HEK293 (cell line): ENCODE measurements around the gene C19orf38.
A peak's percentile ranks its signal among the peaks of the same experiment; 100 is the strongest.

Source experiments
- CTCF ChIA-PET: fragments of 350-600 bp; formaldehyde crosslinking; extraction: SDS; loops from one replicate; lab custom pipeline; 2021; ENCODE audit warnings: antibody characterized with exemption; lab: Yijun Ruan, JAX
- POLR2A ChIA-PET: fragments of 300-600 bp; formaldehyde crosslinking; extraction: SDS; loops from one replicate; lab custom pipeline; 2020; ENCODE audit warnings: antibody characterized with exemption, inconsistent platforms; lab: Yijun Ruan, JAX
- H3K27ac ChIP-seq: fragments of 200-500 bp; sonication (Bioruptor generic); 2 replicates; pipeline ENCODE4 v1.5.1; 2014; ENCODE audit warnings: low read depth, low read length, control low read depth, inconsistent platforms; ENCODE audit errors: extremely low read depth
- H3K36me3 ChIP-seq, 2 experiments: fragments of 200-500 bp in 1 of 2; sonication (Bioruptor generic) in 1 of 2; 1 replicate in 1 of 2; 2 replicates in 1 of 2; pipeline ENCODE4 v1.5.1; 2014 to 2017; ENCODE audit warnings: inconsistent platforms in 2 of 2, low read length in 2 of 2; ENCODE audit not compliant: control insufficient read depth in 2 of 2, insufficient read depth in 1 of 2
- H3K4me1 ChIP-seq: fragments of 200-500 bp; sonication (Bioruptor generic); 2 replicates; pipeline ENCODE4 v1.5.1; 2014; ENCODE audit warnings: mild to moderate bottlenecking, low read length, inconsistent platforms; ENCODE audit not compliant: control insufficient read depth, insufficient read depth
- H3K4me3 ChIP-seq: 2 replicates; pipeline ENCODE4 v1.5.1; 2011; ENCODE audit warnings: low read depth, mild to moderate bottlenecking, control low read depth, low read length, moderate library complexity
- H3K9me3 ChIP-seq: fragments of 200-500 bp; sonication (Bioruptor generic); 2 replicates; pipeline ENCODE4 v1.5.1; 2014; ENCODE audit warnings: low read depth, low read length, inconsistent platforms; ENCODE audit not compliant: control insufficient read depth, insufficient read depth
- EGR2 ChIP-seq: fragments of 450-650 bp; formaldehyde crosslinking; IDR thresholded peaks from 2 replicates; pipeline ENCODE4 v1.5.1; 2016; ENCODE audit warnings: low read depth, missing biosample characterization, missing genetic modification characterization
- IKZF3 ChIP-seq: fragments of 450-650 bp; IDR thresholded peaks from 2 replicates; pipeline ENCODE4 v1.5.0; 2018; ENCODE audit warnings: missing biosample characterization, mild to moderate bottlenecking, missing genetic modification characterization, moderate library complexity
- KLF8 ChIP-seq: fragments of 450-650 bp; formaldehyde crosslinking; IDR thresholded peaks from 2 replicates; pipeline ENCODE4 v1.5.1; 2016; ENCODE audit warnings: missing biosample characterization, missing genetic modification characterization
- MZF1 ChIP-seq: fragments of 450-650 bp; formaldehyde crosslinking; IDR thresholded peaks from 2 replicates; pipeline ENCODE4 v1.5.1; 2017; ENCODE audit warnings: missing biosample characterization, missing genetic modification characterization, borderline replicate concordance
- PRDM10 ChIP-seq: fragments of 450-650 bp; formaldehyde crosslinking; IDR thresholded peaks from 2 replicates; pipeline ENCODE4 v1.5.1; 2016; ENCODE audit warnings: missing biosample characterization, missing genetic modification characterization
- SP2 ChIP-seq: fragments of 450-650 bp; formaldehyde crosslinking; IDR thresholded peaks from 2 replicates; pipeline ENCODE4 v1.5.1; 2016; ENCODE audit warnings: missing biosample characterization, missing genetic modification characterization
- ZBTB21 ChIP-seq: fragments of 450-650 bp; formaldehyde crosslinking; IDR thresholded peaks from 2 replicates; pipeline ENCODE4 v1.5.1; 2017; ENCODE audit warnings: missing biosample characterization, missing genetic modification characterization
- ZEB2 ChIP-seq: fragments of 450-650 bp; formaldehyde crosslinking; IDR thresholded peaks from 2 replicates; pipeline ENCODE4 v1.5.1; 2016; ENCODE audit warnings: missing biosample characterization, missing genetic modification characterization
- ZNF132 ChIP-seq: fragments of 450-650 bp; formaldehyde crosslinking; IDR thresholded peaks from 2 replicates; pipeline ENCODE4 v1.5.1; 2017; ENCODE audit warnings: missing biosample characterization, missing genetic modification characterization, borderline replicate concordance
- ZNF18 ChIP-seq: fragments of 450-650 bp; formaldehyde crosslinking; IDR thresholded peaks from 2 replicates; pipeline ENCODE4 v1.5.1; 2016; ENCODE audit warnings: missing biosample characterization, missing genetic modification characterization
- ZNF221 ChIP-seq: fragments of 450-650 bp; formaldehyde crosslinking; IDR thresholded peaks from 2 replicates; pipeline ENCODE4 v1.5.1; 2017; ENCODE audit warnings: missing biosample characterization, missing genetic modification characterization, borderline replicate concordance
- ZNF223 ChIP-seq: fragments of 450-650 bp; formaldehyde crosslinking; IDR thresholded peaks from 2 replicates; pipeline ENCODE4 v1.5.1; 2016; ENCODE audit warnings: missing biosample characterization, missing genetic modification characterization
- ZNF280D ChIP-seq: fragments of 450-650 bp; formaldehyde crosslinking; IDR thresholded peaks from 2 replicates; pipeline ENCODE4 v1.5.1; 2016; ENCODE audit warnings: missing biosample characterization, missing genetic modification characterization
- ZNF391 ChIP-seq: fragments of 450-650 bp; formaldehyde crosslinking; IDR thresholded peaks from 2 replicates; pipeline ENCODE4 v1.5.1; 2016; ENCODE audit warnings: low read depth, missing biosample characterization, missing genetic modification characterization, borderline replicate concordance
- ZNF394 ChIP-seq: fragments of 450-650 bp; formaldehyde crosslinking; IDR thresholded peaks from 2 replicates; pipeline ENCODE4 v1.5.1; 2016; ENCODE audit warnings: missing biosample characterization, missing genetic modification characterization, mild to moderate bottlenecking, moderate library complexity, borderline replicate concordance
- ZNF510 ChIP-seq: fragments of 450-650 bp; formaldehyde crosslinking; IDR thresholded peaks from 2 replicates; pipeline ENCODE4 v1.5.1; 2018; ENCODE audit warnings: mild to moderate bottlenecking, missing genetic modification characterization, missing biosample characterization; ENCODE audit not compliant: insufficient replicate concordance
- ZNF529 ChIP-seq: fragments of 450-650 bp; formaldehyde crosslinking; IDR thresholded peaks from 2 replicates; pipeline ENCODE4 v1.5.1; 2017; ENCODE audit warnings: missing genetic modification characterization, missing biosample characterization; ENCODE audit not compliant: insufficient replicate concordance
- ZNF623 ChIP-seq: fragments of 450-650 bp; formaldehyde crosslinking; IDR thresholded peaks from 2 replicates; pipeline ENCODE4 v1.5.1; 2016; ENCODE audit warnings: missing biosample characterization, missing genetic modification characterization

C19orf38 gene

GRCh38 chr19:10850631-10851030 is 2.4 kb downstream of the C19orf38 start:
- CTCF ChIA-PET, result interaction anchor here (1.3 to 7.7 kb wide), 2 partner anchors 12 to 15 kb away, joined by 3 to 98 read pairs; partner anchors contain the start of gene TMED1
- POLR2A ChIA-PET, result no interaction called here
- no peaks in the 10 kb centered on the region for H3K36me3 ChIP-seq
- no peak overlapping the region for H3K4me3 ChIP-seq
- TF ChIP-seq SP2 (tag by site-specific recombination), result no peak
- peak; percentile 60; the same call in 1 of the 2 replicates for TF ChIP-seq ZNF280D (tag by site-specific recombination)
- no peaks in the 10 kb centered on the region for H3K4me1 ChIP-seq
- no peak overlapping the region for H3K27ac ChIP-seq
- no peaks in the 10 kb centered on the region for H3K9me3 ChIP-seq

GRCh38 chr19:10852098-10852800 is 4.0 kb downstream of the C19orf38 start:
- Histone ChIP-seq H3K4me1 (no peaks in the 10 kb centered on the region), H3K9me3 (no peaks in the 10 kb centered on the region), H3K27ac (no peak overlapping the region), H3K36me3 (no peaks in the 10 kb centered on the region), H3K4me3 (no peak overlapping the region)
- ChIA-PET CTCF (interaction anchor here (0.9 to 7.7 kb wide), 2 partner anchors 10 to 273 kb away, joined by 5 to 98 read pairs; no protein-coding TSS in a partner anchor), POLR2A (interaction anchor here (0.6 kb wide), 1 partner anchor 80 kb away, joined by 11 read pairs; no protein-coding TSS in a partner anchor)
- peak; percentile 50; the same call in 1 of the 2 replicates for TF ChIP-seq PRDM10
- no peak for TF ChIP-seq ZNF18 (tag by site-specific recombination)
- peak; percentile 64; the same call in 1 of the 2 replicates for TF ChIP-seq ZNF394 (tag by site-specific recombination)
- TF ChIP-seq ZNF623 (tag by site-specific recombination), result peak; percentile 95

GRCh38 chr19:10852941-10853340 is 4.7 kb downstream of the C19orf38 start:
- Histone ChIP-seq H3K4me1 (no peaks in the 10 kb centered on the region), H3K36me3 (no peaks in the 10 kb centered on the region), H3K27ac (no peak overlapping the region), H3K4me3 (no peak overlapping the region), H3K9me3 (no peaks in the 10 kb centered on the region)
- ChIA-PET POLR2A (interaction anchor here (0.6 to 1.0 kb wide), 4 partner anchors 12 to 79 kb away, joined by 3 to 11 read pairs (median 6); partner anchors contain the start of gene TMED1), CTCF (interaction anchor here (0.6 to 7.7 kb wide), 4 partner anchors 10 to 273 kb away, joined by 3 to 98 read pairs (median 6); no protein-coding TSS in a partner anchor)
- TF ChIP-seq KLF8 (tag by site-specific recombination), result no peak
- TF ChIP-seq ZEB2, result no peak
- TF ChIP-seq ZNF132 (tag by site-specific recombination), result no peak
- no peak for TF ChIP-seq ZNF391
- TF ChIP-seq ZNF221 (tag by site-specific recombination), result no peak
- no peak for TF ChIP-seq ZBTB21 (tag by site-specific recombination)
- TF ChIP-seq ZNF510, result no peak
- TF ChIP-seq ZNF18 (tag by site-specific recombination), result no peak
- TF ChIP-seq ZNF223 (tag by site-specific recombination), result no peak
- TF ChIP-seq IKZF3, result no peak
- no peak for TF ChIP-seq ZNF529 (tag by site-specific recombination)
- no peak for TF ChIP-seq EGR2 (tag by site-specific recombination)
- no peak for TF ChIP-seq MZF1 (tag by site-specific recombination)
